Measurements from ENCODE around the gene GDI1.

The GDI1 gene

GRCh38 chrX:154409222-154409871, 27.6 kb upstream of the GDI1 start, which contains the start of gene DNASE1L1:
Gene DNASE1L1 (minus strand): TSS chrX:154409254. CDS start chrX:154405568, 3,686 bp downstream.
- DNase-seq (ENCODE audit: low read depth) = no peak

GRCh38 chrX:154411981-154412340, 25.0 kb upstream of the GDI1 start:
- DNase-seq (ENCODE audit: low read depth) = peak; percentile 53

GRCh38 chrX:154412468-154412867, 24.5 kb upstream of the GDI1 start:
- DNase-seq (ENCODE audit: low read depth) = no peak

GRCh38 chrX:154413142-154413541, 23.8 kb upstream of the GDI1 start:
- no peak for DNase-seq (ENCODE audit: low read depth)

- no peak for DNase-seq (ENCODE audit: low read depth)
These were observed 19.8 kb upstream of the GDI1 start for GRCh38 chrX:154417157-154417556.

GRCh38 chrX:154419189-154419588, 17.8 kb upstream of the GDI1 start:
- no peak for DNase-seq (ENCODE audit: low read depth)

- DNase-seq (ENCODE audit: low read depth) = no peak
These were observed 17.1 kb upstream of the GDI1 start for GRCh38 chrX:154419688-154420401.

GRCh38 chrX:154420402-154420756, 16.6 kb upstream of the GDI1 start:
- no peak for DNase-seq (ENCODE audit: low read depth)

- DNase-seq (ENCODE audit: low read depth) = no peak
These were observed 9.8 kb upstream of the GDI1 start for GRCh38 chrX:154426916-154427770.

GRCh38 chrX:154428176-154429171, 8.5 kb upstream of the GDI1 start, which contains the start of gene ATP6AP1:
Gene ATP6AP1 (plus strand): TSS chrX:154428677. CDS start chrX:154428693, 16 bp downstream.
- DNase-seq (ENCODE audit: low read depth) = peak; percentile 81

GRCh38 chrX:154429711-154430110, 7.2 kb upstream of the GDI1 start:
- DNase-seq (ENCODE audit: low read depth) = no peak

GRCh38 chrX:154430479-154430878, 6.5 kb upstream of the GDI1 start:
- no peak for DNase-seq (ENCODE audit: low read depth)

GRCh38 chrX:154430916-154431315, 6.0 kb upstream of the GDI1 start:
- DNase-seq (ENCODE audit: low read depth) = no peak

- no peak for DNase-seq (ENCODE audit: low read depth)
These were observed 5.6 kb upstream of the GDI1 start for GRCh38 chrX:154431341-154431740.

GRCh38 chrX:154432210-154432609, 4.7 kb upstream of the GDI1 start:
- DNase-seq (ENCODE audit: low read depth) = no peak

- no peak for DNase-seq (ENCODE audit: low read depth)
These were observed 3.3 kb upstream of the GDI1 start for GRCh38 chrX:154433605-154434004.

- no peak for DNase-seq (ENCODE audit: low read depth)
These were observed 2.4 kb upstream of the GDI1 start for GRCh38 chrX:154434394-154435168.

GRCh38 chrX:154435171-154435733, 1.7 kb upstream of the GDI1 start:
- no peak for DNase-seq (ENCODE audit: low read depth)

GRCh38 chrX:154436374-154436982, 476 bp upstream of the GDI1 start:
- peak; percentile 16 for DNase-seq (ENCODE audit: low read depth)

All from activated T-cell treated with anti-CD3 and anti-CD28 coated beads for 24 hours (primary cell).